Lower lobe of right lung (tissue), 2 donors: ENCODE data around the gene TFPI2. TPM values are rescaled to one million over a fixed set of nuclear protein-coding genes. Genes with fewer than 3 reads are reported as not detected.
A peak's percentile ranks its signal among the peaks of the same experiment; 100 is the strongest.

Source experiments
- ATAC-seq, 2 donors: fragments of 200-7000 bp; cut with Tn5 transposase; one replicate each; pipeline ENCODE4 v1.9.1; 2020 to 2022; ENCODE audit warnings: mild to moderate bottlenecking in 2 of 2, moderate library complexity in 2 of 2
- DNase-seq: peaks from one replicate; pipeline ENCODE4 v3.0.0-alpha.2; 2020
- H3K27ac ChIP-seq: fragments of 200-600 bp; one replicate; pipeline ENCODE4 v1.8.0; 2022
- H3K27me3 ChIP-seq: fragments of 200-600 bp; one replicate; pipeline ENCODE4 v1.8.0; 2022; ENCODE audit warnings: low read depth
- H3K36me3 ChIP-seq: fragments of 200-600 bp; one replicate; pipeline ENCODE4 v1.8.0; 2022; ENCODE audit warnings: mild to moderate bottlenecking
- H3K4me1 ChIP-seq: fragments of 200-600 bp; one replicate; pipeline ENCODE4 v1.8.0; 2022
- H3K4me3 ChIP-seq: fragments of 200-600 bp; one replicate; pipeline ENCODE4 v1.8.0; 2022; ENCODE audit warnings: mild to moderate bottlenecking
- H3K9me3 ChIP-seq: fragments of 200-600 bp; one replicate; pipeline ENCODE4 v1.8.0; 2022
- CTCF ChIP-seq: fragments of 200-600 bp; IDR thresholded peaks from one replicate; pipeline ENCODE4 v1.8.0; 2022; ENCODE audit warnings: antibody characterized with exemption, mild to moderate bottlenecking
- intact Hi-C: fragments of 100-400 bp; cut with DNase I; formaldehyde crosslinking; loops from one replicate; pipeline ENCODE4 v1.11.0; 2022
- total RNA-seq: library from RNA; stranded (reverse); fragmentation: NEBNext Ultra II Directional; extraction: Animal tissue kit (Norgen Biotek cat#: 25700); gene quantifications from one replicate; pipeline ENCODE4 v1.2.1, GENCODE V29; 2021
- donor health status: DM: no; HTN: yes; CAD: no; lungs with severe emphysema.

Gene TFPI2
- total RNA-seq, 1 donor from 2014 or later = 1.9 TPM

GRCh38 chr7:93890041-93890463 is 501 bp downstream of the TFPI2 start:
- H3K36me3 ChIP-seq = no peaks in the 10 kb centered on the region
- H3K27ac ChIP-seq = no peak overlapping the region
- TF ChIP-seq CTCF = no peak
- peaks cover 22% of the 10 kb centered on the region for H3K4me1 ChIP-seq
- intact Hi-C loops = no loop called here
- ATAC-seq (peak; percentile 29 to 47), DNase-seq (peak; percentile 43)
- no peaks in the 10 kb centered on the region for H3K9me3 ChIP-seq
- H3K4me3 ChIP-seq = peak overlapping the region; percentile 58
- peaks cover 13% of the 10 kb centered on the region for H3K27me3 ChIP-seq

- Histone ChIP-seq H3K27ac (no peak overlapping the region), H3K27me3 (peaks cover 13% of the 10 kb centered on the region), H3K4me3 (peak overlapping the region; percentile 58), H3K4me1 (peaks cover 14% of the 10 kb centered on the region), H3K9me3 (no peaks in the 10 kb centered on the region), H3K36me3 (no peaks in the 10 kb centered on the region)
- no peak for TF ChIP-seq CTCF
- DNase-seq = no peak
- intact Hi-C loops = no loop called here
- no peak for ATAC-seq
These were observed 1.3 kb downstream of the TFPI2 start for GRCh38 chr7:93889261-93889660.

- H3K4me1 ChIP-seq = no peaks in the 10 kb centered on the region
- H3K27me3 ChIP-seq = peaks cover under 1% of the 10 kb centered on the region
- DNase-seq = no peak
- H3K27ac ChIP-seq = no peak overlapping the region
- intact Hi-C loops = no loop called here
- TF ChIP-seq CTCF = no peak
- H3K36me3 ChIP-seq = no peaks in the 10 kb centered on the region
- H3K4me3 ChIP-seq = no peak overlapping the region
- no peak for ATAC-seq
- no peaks in the 10 kb centered on the region for H3K9me3 ChIP-seq
These were observed 6.0 kb downstream of the TFPI2 start for GRCh38 chr7:93884541-93884940.

DNA sequence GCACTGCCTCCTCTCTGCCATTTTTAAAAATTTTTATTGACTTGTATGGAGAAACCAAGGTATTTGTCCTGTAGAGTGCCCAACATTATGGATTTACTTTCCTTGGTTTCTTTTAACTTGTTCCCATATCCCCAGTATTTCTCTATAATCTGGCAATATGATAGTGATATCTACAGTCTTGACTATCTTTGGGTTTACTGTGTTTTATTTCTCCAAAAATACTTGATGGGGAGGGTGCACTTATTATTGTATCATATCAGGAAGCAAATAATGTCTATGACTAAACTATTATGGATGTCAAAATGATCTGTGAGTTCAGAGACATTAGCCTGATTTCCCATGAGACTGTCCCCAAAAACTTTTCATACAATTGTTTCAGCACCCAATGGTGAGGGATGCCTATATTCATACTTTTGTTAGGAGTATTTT is 6.6 kb downstream of the TFPI2 start:
- Histone ChIP-seq H3K36me3 (no peaks in the 10 kb centered on the region), H3K4me3 (no peak overlapping the region), H3K9me3 (no peaks in the 10 kb centered on the region), H3K27ac (no peak overlapping the region), H3K4me1 (no peaks in the 10 kb centered on the region), H3K27me3 (no peaks in the 10 kb centered on the region)
- intact Hi-C loops = no loop called here
- no peak for TF ChIP-seq CTCF
- ATAC-seq (no peak), DNase-seq (no peak)

DNA sequence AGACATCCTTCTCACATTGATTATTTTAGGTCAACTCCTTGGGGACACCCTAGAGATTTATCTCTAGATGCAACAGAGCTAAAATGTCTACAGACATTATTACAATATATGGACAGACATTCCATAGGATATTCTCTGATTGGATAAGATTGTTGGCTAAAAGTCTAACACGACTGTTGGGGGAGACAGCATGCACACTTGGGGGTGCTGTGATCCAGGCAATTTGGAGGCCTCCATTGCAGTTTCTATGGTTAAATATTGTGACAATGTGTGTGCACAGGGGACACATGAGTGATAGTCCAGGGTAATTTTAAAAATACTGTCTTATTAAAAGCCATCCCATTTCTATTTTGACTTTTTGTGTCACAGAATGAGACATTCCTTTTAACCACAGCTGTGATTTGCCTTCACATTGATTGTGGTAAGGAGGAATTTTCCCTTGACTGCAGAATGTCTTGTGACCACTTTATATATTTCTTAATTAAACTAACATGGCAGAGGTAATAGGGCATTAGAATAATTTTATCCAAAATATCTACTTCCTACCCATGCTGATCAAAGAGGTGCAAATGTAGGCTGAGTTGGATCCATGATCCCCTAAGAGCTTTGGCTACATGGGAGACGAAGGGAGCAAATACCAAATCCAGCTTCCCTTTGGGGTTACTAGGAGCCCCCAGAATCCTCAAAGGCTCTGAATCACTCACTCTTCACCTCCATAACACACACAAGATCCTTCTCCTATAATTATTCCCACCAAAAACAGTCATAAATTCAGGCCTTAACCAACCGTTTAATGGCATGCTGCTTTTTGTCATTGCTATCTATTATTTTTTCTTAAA is 7.3 kb downstream of the TFPI2 start:
- Histone ChIP-seq H3K4me3 (no peak overlapping the region), H3K9me3 (no peaks in the 10 kb centered on the region), H3K4me1 (no peaks in the 10 kb centered on the region), H3K27me3 (no peaks in the 10 kb centered on the region), H3K36me3 (no peaks in the 10 kb centered on the region), H3K27ac (no peak overlapping the region)
- no peak for DNase-seq
- ATAC-seq = no peak
- intact Hi-C loops = no loop called here
- TF ChIP-seq CTCF = no peak
